ENCODE results near the gene ADRM1.

DNA sequence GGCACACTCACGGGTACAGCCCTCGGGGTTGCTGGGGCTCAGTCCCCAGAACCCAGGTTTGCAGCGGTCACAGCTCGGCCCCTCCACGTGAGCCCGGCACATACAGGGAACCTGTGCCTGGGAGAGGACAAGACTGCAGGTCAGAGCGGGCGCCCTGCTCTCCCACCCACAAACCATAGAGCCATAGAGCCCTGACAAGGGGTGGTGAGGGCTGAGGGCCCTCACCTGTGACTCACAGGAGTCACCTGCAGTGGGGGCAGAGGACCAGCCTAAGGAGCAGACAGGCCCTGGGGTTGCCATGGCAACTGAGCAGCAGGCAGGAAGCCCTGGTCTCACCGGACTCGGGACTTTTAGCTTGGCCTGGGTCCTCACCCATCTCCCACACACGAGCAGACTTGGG, 33.5 kb downstream of the ADRM1 start:
- TF ChIP-seq, protein P1, sequence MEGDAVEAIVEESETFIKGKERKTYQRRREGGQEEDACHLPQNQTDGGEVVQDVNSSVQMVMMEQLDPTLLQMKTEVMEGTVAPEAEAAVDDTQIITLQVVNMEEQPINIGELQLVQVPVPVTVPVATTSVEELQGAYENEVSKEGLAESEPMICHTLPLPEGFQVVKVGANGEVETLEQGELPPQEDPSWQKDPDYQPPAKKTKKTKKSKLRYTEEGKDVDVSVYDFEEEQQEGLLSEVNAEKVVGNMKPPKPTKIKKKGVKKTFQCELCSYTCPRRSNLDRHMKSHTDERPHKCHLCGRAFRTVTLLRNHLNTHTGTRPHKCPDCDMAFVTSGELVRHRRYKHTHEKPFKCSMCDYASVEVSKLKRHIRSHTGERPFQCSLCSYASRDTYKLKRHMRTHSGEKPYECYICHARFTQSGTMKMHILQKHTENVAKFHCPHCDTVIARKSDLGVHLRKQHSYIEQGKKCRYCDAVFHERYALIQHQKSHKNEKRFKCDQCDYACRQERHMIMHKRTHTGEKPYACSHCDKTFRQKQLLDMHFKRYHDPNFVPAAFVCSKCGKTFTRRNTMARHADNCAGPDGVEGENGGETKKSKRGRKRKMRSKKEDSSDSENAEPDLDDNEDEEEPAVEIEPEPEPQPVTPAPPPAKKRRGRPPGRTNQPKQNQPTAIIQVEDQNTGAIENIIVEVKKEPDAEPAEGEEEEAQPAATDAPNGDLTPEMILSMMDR (IDR thresholded peaks at IDR 0.05), result no peak
- TF ChIP-seq EZH2 (IDR thresholded peaks at IDR 0.05), result no peak

Measured in neural progenitor cell (in vitro differentiated cells).